Midbrain (tissue), 1 donor: ENCODE measurements around the gene TSGA10IP.

Experiments used
- DNase-seq: peaks from one replicate; lab custom pipeline; 2025; lab: John Stamatoyannopoulos, UW

The TSGA10IP gene

DNA sequence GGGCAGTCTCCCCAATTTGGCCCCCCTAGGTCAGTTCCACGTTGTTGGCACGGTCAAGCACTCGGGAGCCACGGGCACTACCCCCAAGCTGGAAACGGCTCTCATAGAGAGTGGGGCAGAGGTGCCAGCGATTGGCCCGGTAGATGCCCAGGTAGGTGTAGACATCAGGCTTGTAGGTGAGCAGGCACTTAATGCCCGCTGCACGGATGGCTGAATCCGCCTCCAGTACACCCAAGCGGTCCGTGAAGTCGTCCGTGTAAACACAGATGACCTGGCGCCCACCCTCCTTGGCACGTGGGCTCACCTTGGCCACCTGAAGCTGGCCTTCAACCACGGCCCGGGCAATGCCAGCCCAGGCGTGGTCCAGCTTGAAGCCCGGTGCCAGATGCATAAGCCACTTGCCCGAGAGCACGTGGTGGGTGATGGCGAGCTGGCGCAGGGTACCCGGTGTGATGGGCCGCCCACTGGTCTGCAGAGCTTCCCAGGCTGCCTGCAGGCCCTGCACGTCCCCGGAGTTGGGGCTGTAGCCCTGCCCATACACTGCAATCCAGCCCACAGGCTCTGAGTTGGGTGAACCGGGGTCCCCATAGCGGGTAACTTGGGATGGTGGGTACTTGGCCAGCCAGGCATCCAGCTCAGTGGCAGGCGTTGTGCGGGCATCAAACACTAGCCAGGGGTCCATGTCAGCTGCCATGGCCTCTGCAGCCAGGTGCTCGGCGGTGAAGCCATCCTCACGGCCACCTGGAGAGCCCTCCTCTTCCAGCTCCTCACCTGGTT, 27.7 kb upstream of the TSGA10IP start:
- DNase-seq = no peak

- DNase-seq = no peak
These were observed 26.8 kb upstream of the TSGA10IP start, which contains the start of gene C11orf68 for GRCh38 chr11:65918211-65919140. Gene C11orf68, minus strand, starts transcription at chr11:65919062. Its CDS starts 31 bp downstream, at chr11:65919031.

DNA sequence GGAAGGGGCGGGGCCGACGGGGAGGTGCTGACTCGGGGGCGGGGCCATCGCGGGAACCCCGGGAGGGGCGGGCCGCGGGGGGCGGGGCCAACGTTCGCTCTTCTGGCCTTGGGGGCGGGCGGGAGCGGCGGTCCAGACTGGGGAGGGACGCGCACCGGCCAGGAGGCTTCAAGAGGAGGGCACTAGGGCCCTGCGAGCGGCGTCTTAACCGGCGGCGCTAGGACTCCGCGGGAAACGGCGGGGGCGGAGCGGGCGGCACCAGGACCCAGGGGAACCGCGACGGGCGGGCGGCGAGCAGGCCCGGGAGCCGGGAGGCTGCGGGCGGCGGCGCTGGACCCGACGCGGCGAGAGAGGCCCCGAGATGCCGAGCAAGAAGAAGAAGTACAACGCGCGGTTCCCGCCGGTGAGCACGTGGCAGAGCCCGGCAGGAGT, 26.1 kb upstream of the TSGA10IP start, which contains the start of gene DRAP1:
DRAP1 (plus strand) TSS at position 286 of the 432 bp plus-strand sequence; CDS start at position 362, 76 bp downstream.
- DNase-seq = peak; percentile 99

- DNase-seq = no peak
These were observed 25.5 kb upstream of the TSGA10IP start for GRCh38 chr11:65919573-65920371.

DNA sequence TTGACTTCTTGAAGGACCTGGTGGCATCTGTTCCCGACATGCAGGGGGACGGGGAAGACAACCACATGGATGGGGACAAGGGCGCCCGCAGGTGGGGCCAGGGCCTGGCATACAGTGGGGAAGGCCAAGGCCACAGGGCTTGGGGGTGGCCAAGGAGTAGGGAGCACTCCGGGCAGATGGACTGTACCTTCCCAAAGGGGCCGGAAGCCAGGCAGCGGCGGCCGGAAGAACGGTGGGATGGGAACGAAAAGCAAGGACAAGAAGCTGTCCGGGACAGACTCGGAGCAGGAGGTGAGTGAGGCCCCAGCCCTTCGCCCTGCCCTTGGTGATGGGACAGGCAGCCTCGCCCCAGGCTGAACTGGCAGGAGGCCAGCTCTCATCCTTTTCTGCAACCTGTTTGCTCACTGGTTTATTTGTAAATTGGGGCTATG, 24.9 kb upstream of the TSGA10IP start:
- DNase-seq = no peak

- DNase-seq = no peak
These were observed 24.2 kb upstream of the TSGA10IP start for GRCh38 chr11:65921033-65921555.

- no peak for DNase-seq
These were observed 23.4 kb upstream of the TSGA10IP start for GRCh38 chr11:65921876-65922275.

DNA sequence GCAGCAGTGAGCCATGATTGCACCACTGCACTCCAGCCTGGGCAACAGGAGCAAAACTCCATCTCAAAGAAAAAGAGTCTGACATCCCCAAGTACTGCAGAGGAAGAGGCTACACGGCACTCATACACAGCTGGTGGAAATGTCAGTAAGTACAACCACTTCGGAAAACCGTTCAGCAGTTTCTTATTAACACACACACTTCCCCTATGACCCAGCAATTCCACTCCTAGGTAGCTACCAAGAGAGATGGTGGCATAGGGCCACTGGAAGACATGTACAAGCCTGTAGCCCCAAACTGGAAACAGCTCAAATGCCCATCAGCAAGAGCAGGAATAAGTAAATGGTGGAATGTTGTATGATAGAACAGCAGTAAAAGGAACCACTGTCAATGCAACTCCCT, 22.7 kb upstream of the TSGA10IP start:
- no peak for DNase-seq

DNA sequence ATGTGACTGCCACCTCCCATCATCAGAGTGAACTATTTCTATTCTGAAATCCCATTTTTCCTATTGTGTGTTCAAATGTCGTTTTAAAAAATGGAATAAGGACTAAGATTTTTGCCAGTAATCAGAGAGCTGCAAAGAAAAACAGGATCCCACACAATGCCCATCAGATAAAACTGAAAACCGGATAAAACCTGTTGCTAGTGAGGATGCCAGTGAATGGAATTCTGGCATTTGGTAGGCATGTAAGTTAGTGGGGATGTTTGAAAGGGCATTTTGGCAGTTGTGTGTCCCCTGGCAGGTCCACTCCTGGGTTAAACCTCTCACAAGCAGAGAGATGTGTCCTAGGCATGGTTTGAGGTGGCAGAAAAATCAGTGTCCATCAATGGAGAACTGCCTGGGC, 19.9 kb upstream of the TSGA10IP start:
- DNase-seq = no peak

DNA sequence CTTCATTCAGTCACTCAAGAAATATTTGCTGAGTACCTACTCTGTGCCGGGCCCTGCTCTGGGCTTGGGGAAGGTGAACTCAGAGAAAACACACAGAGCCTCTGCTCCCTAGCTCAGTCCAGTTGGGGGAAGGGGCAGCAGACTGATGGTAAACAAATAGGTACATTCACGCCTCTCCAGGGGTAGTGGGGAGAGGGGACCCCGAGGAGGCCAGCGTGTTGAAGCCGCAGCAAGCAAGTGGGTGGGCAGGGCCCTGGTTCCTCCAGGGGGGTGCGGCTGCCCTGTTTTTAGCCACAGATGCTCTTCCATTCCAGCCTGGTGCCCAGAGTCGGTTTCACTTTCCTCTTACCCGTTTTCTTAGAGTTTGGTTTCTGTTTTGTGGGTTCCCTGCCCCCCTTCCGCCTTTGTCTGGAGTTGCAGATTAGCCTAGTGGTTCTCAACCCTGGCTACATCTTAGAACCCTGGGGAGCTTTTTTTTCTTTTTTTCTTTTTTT, 17.3 kb upstream of the TSGA10IP start:
- DNase-seq = no peak

DNA sequence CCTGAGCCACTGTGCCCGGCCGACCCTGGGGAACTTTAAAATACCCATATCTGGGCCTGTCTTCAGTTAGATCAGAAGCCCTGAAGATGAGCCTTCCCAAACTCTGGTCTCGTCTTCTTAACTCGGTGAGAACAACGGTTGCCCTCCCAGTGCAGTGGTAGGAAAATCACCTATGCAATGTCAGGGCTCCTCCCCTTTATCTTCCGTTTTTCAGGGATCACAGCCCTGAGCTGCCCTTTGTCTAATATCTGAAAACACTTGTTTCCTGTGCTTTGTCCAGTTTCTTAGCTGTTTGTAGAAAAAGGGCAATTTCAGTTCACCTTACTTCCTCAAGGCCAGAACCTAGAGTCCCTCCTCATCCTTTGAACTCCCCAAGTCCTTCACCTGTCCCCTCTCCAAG, 16.6 kb upstream of the TSGA10IP start:
- no peak for DNase-seq

DNA sequence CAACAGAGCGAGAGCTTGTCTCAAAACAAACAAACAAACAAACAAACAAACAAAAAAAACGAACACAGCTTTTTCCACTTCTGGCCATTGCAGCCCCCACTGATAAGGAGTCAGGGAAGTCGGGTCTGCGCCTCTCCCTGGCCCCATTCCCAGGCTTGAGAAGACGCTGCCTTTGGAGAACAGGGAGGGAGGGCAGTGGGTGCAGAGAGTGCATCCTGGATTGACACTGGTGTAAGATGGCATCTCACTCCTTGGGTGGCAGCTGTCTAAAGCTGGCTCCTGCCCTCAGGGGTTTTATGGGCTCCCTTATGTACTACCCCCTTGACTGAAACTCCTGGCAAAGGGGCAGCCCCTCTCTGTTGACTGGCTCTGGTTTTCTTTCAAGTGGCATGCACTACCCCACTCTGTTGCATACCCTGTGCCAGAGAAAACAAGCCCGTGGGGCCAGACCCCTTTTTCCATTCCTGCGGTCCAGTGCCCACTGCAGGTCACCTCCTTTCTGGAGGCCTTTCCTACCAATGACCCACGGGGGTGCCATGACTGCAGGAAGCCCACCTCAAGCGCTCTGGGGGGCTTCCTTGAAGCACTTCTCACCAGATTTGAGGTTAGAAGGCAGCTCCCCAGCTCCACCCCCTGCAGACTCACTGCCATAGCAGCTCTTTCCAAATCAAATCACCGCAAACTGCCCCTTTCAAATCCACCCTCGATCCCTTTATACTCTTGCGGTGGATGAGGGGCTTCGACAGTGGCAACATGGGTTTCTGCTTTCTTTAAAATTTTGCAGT, 13.3 kb upstream of the TSGA10IP start:
- no peak for DNase-seq

DNA sequence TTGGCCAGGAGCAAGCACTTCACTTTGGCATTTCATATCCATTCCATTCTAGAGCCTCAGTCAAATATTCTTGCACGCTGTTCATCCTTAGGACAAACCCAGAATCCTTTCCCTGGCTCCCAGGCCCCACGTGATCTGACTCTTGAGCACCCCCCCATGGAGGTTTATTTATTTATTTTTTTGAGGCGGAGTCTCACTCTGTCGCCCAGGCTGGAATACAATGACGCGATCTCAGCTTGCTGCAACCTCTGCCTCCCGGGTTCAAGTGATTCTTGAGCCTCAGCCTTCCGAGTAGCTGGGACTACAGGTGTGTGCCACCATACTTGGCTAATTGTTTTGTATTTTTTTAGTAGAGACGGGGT, 12.7 kb upstream of the TSGA10IP start:
- DNase-seq = no peak

DNA sequence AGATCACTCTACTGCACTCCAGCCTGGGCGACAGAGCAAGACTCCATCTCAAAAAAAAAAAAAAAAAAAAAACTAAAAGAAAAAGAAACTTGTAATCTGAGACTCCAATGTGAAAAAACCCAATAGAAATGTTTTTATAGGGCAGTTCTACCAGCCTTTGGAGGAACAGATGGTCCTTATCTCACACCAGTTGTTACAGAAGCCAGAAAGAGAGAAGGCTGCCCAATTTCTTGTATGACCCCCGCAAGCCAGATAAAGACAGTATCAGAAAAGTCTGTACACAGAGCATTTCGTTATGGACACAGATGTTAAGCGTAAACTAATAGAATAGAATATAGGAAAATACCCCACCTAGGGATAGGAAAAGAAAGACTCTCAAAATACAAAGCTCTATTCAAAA, 11.3 kb upstream of the TSGA10IP start:
- no peak for DNase-seq

DNA sequence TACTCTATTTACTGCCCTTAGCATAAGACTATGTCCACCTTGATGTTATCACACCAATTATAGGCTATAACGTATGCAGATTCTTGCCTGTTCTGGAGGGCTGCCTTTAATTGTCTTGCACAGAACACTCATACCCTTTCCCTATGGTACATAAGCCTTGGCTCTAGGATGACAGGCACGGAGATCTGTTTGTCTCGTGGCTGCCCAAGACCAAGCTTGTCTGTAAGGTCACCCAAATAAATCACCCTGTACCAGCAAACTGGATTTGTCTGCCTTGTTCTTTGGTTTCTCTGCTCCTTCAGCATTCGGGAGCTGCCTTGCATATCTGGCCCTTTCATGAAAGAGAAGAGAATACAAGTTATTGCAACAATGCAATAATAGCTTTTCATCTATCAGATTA, 7.5 kb upstream of the TSGA10IP start:
- no peak for DNase-seq

GRCh38 chr11:65941720-65942310, 3.5 kb upstream of the TSGA10IP start:
- no peak for DNase-seq

DNA sequence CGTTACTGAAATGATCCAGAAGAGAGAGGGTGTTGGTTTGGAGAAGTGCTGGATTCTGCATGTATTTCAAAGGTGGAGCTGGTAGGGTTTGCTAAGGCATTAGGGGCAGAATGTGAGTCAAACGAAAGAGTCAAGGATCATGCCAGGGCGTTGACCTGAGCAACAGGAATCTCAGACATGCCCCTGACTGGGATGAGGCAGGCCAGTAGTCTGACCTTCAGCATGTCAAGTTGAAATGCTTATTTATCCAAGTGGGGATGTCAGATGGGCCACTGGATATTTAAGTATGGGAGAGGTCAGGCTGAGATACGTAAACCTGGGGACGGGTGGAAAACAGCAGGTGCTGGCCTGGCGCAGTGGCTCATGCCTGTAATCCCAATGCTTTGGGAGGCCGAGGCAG, 2.7 kb upstream of the TSGA10IP start:
- no peak for DNase-seq

GRCh38 chr11:65944191-65944590, 1.1 kb upstream of the TSGA10IP start:
- no peak for DNase-seq

GRCh38 chr11:65944767-65945166, 513 bp upstream of the TSGA10IP start:
- DNase-seq = no peak

DNA sequence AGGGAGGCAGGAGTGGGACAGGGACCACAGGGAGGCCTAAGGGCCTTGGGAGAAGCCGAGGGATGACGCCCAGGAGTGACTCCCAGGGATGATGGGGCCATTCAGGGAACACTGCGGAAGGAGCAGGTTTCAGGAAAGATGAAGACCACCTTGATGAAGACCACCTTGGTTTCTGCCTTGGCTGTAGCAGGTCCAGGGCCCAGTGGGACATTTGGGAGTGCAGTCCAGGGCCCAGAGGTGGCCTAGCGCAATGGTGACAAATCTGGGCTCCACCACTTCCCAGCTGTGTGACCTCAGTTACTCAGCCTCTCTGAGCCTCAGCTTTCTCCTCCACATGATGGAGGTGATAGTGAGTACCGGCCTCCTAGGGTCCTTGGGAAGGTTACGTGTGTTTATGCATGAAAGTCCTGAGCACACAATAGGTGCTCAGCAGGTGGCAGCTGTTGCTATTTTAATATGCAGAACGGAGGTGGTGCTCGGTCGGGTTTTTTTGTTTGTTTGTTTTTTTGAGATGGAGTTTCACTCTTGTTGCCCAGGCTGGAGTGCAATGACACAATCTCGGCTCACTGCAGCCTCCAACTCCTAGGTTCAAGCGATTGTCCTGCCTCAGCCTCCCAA, 770 bp downstream of the TSGA10IP start:
- no peak for DNase-seq
